A172 (cell line): Measurements from ENCODE around the gene GYS2. TPM values are rescaled to one million over a fixed set of nuclear protein-coding genes. Genes with fewer than 3 reads are reported as not detected.

Experiments used
- DNase-seq: peaks from one replicate; pipeline ENCODE4 v3.0.0-alpha.2; 2015; ENCODE audit warnings: low spot score
- total RNA-seq: library from RNA; depleted of rRNA; stranded (reverse); fragments of >200 nt; shearing (Covaris generic); gene quantifications from 2 replicates; pipeline ENCODE4 v1.2.3, GENCODE V29; 2014

GYS2 gene
- total RNA-seq, 1 experiment from 2014 or later, result not detected

DNA sequence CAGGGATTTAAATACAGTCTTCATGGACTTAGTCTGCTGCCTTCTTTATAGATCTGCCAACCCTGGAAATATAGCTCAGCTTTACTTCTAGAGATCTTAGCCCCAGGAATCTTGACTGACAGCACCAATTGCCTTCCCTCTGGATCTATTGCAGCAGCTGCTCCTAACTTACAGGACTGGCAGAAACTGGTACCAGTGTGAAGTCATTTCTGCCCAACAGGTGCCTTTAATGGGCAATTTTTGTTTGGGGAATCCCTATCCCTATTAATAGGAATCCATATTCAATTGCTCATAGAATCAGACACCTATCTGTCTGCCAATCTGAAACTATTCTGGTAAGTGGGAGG, 51.3 kb downstream of the GYS2 start:
- no peak for DNase-seq

DNA sequence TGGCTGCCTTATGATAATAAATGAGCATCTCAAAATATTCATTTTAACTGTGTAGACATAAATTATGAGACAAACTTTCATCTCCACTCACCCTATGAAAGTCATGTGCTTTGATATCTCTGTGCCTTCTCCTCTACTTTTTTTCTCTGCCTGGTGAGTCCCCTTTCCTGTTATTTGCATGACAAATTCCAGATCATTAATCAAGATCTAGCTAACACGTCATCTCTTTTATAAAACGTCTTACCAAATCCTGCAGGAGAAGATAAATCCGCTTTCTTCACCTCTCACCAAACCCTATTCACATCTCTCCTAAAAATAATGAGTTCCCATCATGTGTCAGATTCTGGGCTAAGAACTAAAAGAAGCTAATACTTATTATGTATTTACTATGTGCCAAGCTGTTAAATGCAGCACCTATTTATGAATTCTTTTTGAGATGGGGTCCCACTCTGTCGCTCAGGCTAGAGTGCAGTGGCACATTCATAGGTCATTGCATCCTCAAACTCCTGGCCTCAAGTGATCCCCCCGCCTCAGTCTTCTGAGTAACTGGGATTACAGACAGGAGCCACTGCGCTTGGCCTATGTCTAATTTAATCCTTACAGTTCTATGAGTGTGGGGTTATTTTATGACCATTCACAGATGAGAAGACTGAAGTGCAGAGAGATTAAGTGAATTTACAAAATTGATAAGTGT, 51.9 kb downstream of the GYS2 start:
- DNase-seq, result no peak

DNA sequence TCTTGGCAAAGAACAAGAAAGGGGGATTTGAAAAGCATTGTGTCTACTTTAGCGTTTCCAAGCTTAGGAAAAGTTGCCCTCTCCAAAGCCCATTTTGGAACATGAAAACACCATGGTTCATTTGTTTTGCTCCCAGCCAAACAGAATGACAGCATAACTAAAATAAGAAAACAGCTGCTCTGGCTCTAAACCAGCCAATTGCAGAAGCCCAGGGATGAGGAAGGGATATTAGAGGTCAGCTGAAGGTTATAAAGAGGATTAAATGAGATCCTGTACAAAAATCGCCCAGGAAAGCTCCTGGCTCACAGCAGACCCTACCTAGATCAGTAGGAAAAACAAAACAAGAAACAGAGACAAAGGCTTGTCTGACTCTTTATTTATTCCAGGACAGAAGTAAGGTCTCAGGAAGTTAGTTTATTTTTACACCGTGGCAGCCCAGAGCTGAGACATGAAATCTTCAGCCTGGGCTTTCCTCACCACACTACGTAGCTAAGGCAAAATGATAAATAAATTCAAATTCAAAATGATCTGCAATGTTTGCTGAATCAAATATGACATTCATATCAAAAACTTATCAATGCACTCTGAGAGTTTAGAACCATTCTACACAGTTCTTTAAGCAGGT, 52.7 kb downstream of the GYS2 start:
- no peak for DNase-seq

DNA sequence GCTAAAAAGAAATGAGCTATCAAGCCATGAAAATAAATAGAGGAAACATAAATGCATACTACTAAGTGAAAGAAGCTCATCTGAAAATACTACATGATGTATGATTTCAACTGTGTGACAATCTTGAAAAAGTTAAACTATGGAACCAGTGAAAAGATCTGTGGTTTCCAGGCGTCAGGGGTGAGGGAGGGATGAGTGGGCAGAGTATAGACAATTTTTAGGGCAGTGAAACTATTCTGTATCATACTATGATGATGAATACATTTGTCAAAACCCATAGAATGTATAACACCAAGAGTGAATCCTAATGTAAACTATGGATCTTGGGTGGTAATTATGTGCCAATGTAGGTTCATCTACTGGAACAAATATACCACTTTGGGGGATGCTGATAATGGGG, 57.2 kb downstream of the GYS2 start:
- DNase-seq, result no peak

DNA sequence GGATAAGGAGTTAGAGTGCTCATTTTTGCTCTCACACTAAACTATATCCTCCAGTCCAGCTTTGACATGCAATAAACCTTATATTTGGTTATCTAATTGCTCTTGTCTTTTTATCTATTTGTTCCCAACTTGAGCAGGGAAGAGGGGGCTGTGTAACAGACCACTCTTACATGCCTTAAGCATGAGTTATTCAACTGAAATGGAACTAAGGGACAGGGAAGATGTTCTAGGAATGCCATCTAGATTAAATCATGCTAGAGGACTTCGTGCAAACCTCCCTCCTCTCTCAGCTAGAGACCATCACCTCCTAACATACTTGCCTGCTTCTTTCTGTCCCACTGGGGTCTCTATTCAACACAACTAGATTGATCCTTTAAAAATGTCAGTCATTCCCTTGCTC, 57.9 kb downstream of the GYS2 start:
- no peak for DNase-seq

DNA sequence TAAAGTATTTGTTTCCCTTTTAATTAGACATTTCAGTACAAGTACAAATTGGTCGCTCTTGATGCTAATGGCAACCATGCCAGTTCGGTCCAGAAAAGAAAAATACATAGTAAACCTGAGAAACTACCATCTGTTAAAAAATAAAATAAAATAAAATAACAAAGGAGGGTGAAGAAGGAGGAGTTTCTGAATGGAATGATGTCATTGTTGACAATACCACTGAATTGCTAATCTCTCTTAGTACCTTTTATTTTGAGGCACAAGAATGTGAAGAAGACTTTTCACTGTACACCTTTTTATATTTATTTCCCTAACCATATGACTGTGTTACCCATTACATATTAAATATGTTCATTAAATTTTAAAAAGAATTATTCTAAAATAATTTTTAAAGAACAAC, 59.1 kb downstream of the GYS2 start:
- DNase-seq, result no peak

DNA sequence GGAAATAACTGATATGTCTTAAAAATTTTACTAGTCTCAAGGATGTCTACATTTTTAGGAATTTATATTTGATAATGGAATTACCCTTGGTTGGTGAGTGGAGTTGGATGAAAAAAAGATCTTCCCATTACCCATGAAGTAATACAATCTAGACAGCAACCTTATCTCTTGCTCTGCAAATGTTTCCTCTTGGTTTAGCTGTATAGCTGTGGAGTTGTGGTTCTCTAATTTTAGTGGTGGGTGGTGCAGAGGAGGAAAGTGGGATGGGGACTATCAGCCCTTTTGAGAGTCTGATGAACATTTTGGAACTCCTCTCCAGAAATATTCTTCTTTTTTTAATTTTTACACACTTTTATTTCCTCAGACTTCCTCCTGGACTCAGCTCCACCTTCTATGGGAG, 61.5 kb downstream of the GYS2 start:
- no peak for DNase-seq

DNA sequence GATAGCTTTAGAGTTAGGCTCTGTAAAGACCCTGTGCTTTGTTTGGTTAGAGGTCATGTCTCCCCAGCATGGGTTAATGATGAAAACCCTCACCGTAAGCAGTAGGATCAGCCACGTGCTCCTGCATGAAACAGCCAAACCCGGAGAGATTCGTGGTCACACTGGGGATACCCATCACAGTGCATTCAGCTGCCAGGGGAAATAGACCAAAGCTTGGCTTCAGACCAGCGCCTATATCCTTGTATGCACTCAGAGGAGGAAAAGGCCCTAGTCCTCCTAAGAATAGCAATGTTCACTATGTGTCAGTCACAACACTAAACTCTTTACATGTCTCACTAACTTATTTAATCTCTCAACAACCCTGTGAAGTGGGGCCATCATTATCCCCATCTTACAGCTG, 62.2 kb downstream of the GYS2 start:
- DNase-seq, result no peak

DNA sequence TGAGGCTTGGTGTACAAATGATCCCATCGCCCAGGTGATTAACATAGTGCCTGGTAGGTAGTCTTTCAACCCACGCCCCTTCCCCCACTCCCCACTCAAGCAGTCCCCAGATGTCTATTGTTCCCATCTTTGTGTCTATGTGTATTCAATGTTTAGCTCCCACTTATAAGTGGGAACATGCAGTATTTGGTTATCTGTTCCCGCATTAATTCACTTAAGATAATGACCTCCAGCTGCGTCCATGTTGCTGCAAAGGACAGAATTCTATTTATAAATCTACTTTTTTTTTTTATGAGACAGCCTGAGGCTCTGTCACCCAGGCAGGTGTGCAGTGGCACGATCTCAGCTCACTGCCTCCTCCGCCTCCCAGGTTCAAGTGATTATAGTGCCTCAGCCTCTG, 62.9 kb downstream of the GYS2 start:
- no peak for DNase-seq

DNA sequence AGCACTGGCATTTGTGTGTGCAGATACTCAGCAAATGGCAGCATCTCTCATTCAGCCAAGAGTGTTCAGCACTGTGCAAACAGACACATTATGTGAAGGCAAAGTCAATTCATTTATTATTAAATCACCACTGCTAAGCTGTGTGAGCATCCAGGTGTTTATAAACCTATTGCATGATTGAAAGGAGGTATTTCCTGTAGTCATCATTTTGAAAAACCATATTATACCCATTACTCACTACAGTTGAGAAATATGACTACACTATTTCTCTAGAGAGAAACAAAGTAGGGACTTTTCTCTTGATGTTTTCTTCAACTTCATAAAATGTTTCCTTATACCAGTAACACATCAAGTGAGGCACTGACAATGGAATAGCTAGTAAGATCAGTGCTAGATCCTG, 64.8 kb downstream of the GYS2 start:
- no peak for DNase-seq

DNA sequence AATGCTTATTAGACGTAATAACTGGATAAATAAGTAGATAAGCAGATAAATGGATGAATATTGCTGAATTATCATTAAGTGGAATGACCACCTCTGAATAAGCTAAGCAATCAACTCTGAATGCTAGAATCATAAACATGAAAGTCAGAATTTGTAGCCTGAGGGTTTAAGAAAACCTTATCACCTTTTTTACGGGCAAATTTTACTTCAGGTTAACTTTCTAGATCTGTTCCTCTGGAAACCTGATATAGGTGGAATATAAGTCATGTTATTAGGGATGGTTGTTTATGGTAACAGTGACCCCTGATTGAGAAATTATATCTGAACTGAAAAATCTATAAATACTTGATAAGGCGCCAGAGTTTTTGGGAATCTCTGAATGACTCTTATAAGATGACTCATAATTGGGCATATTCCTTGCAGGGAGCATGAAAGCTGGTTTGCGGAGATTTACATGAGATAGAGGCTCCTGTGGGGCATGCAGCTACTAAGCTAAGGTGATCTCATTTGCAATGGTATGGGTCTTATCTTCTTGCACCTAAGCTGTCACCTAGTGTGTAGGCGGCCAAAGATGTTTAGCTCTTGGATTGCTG, 66.5 kb downstream of the GYS2 start:
- DNase-seq, result no peak

DNA sequence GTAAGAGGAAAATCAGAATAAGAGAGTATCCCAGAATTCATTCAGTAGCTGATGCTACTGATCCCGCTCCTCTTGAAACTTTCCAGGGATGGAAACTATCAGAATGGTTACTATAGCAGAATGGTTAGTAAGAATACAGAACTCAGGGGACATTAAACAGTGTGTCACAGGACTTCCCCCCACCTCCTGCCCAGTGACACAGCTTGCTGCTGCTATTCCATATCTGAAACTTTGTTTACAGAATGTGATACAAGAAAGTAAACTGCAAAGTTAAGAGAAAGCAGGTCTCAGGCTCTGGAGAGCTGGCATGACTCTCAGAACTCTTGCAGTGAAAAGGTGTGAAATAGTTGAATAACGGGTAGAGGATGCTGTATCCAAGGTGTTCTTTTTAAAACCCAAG, 75.2 kb downstream of the GYS2 start:
- DNase-seq, result no peak

DNA sequence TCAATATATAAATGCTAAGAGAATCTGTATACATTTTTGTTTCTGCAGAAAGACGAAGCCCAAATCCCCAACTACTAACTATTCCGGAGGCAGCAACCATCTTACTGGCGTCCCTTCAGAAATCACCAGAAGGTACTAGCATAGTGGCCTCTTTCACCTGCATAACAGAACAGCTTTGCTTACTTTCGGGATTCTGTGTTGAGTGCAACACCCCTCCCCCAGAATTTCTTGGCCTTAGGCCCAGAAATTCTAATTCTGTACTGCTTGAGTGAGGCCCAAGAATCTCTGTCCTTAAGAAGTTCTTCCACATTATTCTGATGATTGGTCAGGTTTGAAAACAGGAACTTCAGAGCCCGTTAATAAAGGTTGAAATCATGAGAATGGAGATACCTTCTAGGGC, 75.7 kb downstream of the GYS2 start:
- no peak for DNase-seq

DNA sequence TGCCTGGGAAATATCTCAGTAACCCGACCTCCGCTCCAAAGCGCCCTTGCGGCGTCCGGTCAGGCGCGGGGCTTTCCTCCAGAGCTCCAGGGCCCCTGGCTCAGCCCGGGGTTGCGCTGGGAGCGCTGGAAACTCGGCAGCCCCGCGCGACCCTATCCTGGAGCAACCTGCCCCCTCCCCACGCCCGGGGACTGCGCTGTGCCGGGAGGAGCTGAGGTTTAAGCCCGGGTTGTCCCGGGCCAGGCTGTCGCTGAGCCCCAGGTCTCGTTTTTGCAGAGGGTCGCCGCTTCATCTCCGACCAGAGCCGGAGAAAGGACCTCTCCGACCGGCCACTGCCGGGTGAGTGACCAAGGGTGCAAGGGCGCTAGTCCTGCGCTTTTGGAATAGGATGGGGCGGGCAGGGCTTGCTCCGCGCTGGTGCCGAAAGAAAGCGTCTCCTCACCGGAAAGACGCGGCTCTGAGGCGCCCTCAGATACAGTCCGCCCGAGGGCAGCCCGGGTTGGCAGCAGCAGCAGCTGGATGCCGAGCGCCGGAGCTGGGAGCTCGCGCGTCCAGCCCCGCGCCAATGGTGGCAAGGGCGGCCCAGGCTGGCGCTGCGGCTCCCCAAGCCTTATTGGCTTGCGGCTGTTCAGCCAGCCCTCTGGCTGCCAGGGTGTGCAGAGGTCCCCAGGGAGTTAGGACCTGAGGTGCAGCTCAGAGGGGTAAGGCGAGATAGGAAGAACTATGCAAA, 77.0 kb downstream of the GYS2 start:
- peak; percentile 16 for DNase-seq

DNA sequence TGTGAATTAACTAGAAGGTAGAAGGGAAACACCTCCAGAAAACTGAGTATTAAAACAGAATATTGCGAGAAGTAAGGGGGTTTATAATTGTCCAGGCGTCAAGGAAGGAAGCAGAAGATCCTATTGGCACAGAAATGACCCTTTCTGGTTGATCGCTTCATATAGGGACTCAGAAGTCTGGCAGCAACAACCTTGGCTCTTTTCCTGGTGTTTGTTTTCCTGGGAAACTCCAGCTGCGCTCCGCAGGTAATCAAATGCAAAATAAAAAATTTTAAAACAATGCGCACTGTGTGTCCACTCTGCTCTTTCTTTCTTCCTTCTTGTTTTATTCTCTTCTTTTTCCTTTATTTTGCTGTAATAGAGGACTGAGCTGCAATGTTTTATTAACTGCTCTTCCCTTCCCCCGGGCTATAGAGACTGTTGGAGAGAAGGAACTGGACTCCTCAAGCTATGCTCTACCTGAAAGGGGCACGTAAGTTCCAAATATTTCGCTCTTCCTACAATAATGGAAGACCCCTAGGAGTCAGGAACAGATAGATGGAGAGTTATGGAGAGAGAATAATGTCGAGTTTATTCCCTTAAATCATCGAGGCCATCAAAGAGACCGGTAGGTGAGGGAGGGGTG, 77.8 kb downstream of the GYS2 start:
- DNase-seq, result no peak

DNA sequence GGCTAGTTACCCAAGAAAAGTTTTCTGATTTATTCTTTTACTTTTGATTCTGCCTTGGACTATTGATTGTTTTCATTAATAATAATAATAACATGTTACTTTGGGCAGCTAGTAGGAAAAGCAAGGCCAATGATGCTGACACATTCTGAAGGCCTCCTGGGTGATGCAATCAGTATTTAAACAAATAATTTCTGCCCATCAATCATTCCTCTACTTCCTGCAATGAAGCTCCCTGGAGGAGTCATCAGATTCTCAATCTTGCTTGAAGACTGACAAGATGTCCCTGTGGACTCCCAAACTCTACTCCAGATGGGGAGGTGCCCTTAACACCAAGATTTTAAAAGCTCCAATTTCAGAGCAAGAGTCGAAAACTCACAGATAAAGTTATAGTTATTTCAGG, 78.6 kb downstream of the GYS2 start, which contains the start of gene SPX:
SPX (plus strand) TSS at position 244 of the 400 bp plus-strand sequence. CDS start 177 bp downstream, outside the sequence.
- no peak for DNase-seq

DNA sequence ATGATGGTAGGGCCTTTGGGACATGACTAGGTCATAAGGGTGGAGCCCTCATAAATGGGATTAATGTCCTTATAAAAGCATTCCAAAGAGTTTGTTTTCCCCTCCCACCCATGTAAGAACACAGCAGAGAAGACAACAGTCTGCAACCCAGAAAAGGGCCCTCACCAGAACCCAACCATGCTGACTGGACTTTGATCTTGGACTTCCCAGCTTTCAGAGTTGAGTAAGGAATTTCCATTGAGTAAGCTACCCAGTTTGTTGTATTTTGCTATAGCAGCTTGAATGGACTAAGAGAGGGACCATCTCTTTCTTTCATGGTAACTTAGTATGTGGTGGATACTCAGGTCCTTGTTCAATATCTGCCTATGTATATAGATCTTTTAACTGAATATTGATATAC, 81.5 kb downstream of the GYS2 start:
- no peak for DNase-seq

DNA sequence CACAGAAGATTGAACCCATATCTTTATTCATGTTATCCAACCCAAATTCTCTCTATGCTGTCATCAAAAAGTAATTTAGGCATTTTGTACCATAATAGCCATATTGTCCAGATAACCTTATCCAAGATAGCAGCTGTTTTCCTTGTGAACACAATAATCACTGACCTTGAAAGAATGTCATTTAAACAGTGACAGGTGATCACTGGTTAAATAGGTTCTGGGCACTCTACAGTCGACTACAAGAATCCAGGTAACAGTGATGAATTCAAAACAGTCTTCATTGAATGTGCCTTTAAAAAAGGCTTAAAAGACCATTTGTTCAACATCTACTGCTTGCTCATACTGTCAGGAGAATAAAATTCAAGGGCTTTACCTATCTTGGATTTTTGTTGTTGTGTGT, 83.1 kb downstream of the GYS2 start:
- no peak for DNase-seq

DNA sequence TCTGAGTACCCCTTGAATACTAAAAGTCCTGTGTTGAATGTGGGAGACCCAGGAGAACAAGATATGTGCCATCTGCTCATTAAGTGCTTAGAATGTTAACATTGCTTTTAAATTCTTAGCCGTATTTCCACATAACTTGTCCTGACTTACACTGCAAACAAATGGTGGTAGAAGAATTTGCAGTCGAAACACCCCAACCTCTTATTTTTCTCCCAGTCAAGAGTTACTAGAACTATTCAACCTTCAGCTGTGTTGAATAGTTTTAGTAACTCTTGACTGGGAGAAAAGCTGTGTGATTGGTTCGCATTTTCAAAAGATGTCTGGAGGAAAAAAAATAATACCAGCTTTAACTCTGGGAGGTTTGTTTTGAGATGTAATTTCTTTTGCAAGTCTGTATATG, 86.2 kb downstream of the GYS2 start:
- DNase-seq, result no peak

DNA sequence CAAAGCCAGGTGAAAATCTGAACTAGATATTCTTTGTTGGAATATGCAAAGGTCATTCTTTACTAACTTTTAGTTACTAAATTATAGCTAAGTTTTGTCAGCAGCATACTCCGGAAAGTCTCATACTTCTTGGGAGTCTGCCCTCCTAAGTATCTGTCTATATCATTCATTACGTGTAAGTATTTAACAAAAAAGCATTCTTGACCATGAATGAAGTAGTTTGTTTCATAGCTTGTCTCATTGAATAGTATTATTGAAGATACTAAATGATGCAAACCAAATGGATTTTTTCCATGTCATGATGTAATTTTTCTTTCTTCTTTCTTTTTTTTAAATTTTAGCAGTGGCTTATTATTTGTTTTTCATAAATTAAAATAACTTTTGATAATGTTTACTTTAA, 88.4 kb downstream of the GYS2 start:
- DNase-seq, result no peak

DNA sequence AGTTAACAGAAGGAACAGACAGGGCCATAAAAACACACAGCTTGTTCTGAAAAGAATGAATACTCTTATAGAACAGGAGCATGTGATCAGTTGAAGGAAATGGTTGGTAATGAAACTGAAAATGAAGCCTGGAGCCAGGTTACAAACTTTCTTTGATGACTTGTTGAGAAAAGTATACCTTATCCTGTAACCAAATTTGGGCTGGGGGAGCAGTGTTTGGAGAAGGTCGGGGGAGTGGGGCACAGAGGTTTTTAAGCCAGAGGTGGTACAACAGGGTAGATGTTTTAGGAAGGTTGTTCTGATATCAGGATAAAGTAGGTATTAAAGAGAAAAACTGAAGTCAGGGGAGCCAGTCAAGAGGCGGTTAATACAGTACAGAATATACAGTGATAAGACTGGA, 94.9 kb downstream of the GYS2 start:
- DNase-seq, result no peak

DNA sequence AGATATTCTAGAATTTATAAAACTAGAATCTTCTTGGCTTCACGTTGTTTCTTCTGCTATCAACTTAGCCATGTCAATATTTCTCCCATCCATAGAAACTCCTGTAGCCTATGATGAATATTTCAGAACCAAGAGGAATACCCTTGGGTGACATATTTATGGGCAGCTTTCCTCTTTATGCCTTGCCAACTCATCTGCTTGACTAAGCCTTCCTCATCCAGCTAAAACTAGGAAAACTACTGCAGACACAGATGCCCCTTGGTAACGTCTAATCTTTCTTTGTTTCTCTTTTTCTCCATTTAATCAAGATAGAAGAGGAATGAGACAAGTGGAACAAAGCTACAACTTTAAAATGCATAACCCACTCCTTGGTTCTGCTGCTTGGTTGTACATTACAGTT, 96.8 kb downstream of the GYS2 start:
- DNase-seq, result no peak
